ENCODE data around the gene PAK1.

Gene PAK1

DNA sequence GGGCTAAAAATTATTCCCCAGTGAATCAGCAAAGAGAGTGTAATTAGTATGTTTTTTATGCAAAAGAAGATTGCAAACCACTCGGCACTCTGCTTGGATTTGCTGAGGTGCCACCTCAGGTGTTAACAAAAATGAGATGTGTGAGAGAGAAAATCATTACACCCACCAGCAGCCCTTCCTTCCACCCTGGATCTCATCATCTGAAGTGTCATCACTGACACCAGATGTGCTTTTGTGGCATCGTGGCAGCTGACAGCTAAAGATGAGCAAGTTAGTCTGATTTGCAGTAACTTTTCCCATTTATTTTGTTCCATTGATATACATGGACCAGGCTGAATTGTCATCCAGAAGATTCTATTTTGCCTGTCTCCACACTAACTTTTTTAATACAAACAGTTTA, 44.6 kb upstream of the PAK1 start:
- Histone ChIP-seq H3K4me3 (ENCODE audit: insufficient read depth, low read length, poor library complexity, severe bottlenecking) (no peak overlapping the region), H4K20me1 (ENCODE audit: low read depth, low read length) (no peaks in the 10 kb centered on the region), H3K27me3 (ENCODE audit: low read length) (no peaks in the 10 kb centered on the region), H3K9ac (ENCODE audit: low read length) (no peak overlapping the region), H3K9me2 (replicated peaks; ENCODE audit: insufficient read depth, low read length) (no peaks in the 10 kb centered on the region), H2AFZ (ENCODE audit: low read depth, low read length, severe bottlenecking) (no peak overlapping the region), H3K36me3 (ENCODE audit: low read length) (no peaks in the 10 kb centered on the region), H3K27ac (ENCODE audit: low read depth, low read length) (no peak overlapping the region), H3K4me2 (ENCODE audit: low read depth, low read length, poor library complexity, severe bottlenecking) (no peak overlapping the region), H3K79me2 (ENCODE audit: insufficient read depth, low read length) (no peaks in the 10 kb centered on the region), H3F3A (ENCODE audit: insufficient read depth) (no peaks in the 10 kb centered on the region), H3K9me3 (ENCODE audit: insufficient read depth, low read length) (no peaks in the 10 kb centered on the region)
- TF ChIP-seq, protein P1, sequence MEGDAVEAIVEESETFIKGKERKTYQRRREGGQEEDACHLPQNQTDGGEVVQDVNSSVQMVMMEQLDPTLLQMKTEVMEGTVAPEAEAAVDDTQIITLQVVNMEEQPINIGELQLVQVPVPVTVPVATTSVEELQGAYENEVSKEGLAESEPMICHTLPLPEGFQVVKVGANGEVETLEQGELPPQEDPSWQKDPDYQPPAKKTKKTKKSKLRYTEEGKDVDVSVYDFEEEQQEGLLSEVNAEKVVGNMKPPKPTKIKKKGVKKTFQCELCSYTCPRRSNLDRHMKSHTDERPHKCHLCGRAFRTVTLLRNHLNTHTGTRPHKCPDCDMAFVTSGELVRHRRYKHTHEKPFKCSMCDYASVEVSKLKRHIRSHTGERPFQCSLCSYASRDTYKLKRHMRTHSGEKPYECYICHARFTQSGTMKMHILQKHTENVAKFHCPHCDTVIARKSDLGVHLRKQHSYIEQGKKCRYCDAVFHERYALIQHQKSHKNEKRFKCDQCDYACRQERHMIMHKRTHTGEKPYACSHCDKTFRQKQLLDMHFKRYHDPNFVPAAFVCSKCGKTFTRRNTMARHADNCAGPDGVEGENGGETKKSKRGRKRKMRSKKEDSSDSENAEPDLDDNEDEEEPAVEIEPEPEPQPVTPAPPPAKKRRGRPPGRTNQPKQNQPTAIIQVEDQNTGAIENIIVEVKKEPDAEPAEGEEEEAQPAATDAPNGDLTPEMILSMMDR (IDR thresholded peaks at IDR 0.05; ENCODE audit: insufficient read depth, low read length, poor library complexity, severe bottlenecking) = no peak
- TF ChIP-seq EZH2phosphoT487 (conservative IDR thresholded peaks at IDR 0.05; ENCODE audit: low read length) = no peak

DNA sequence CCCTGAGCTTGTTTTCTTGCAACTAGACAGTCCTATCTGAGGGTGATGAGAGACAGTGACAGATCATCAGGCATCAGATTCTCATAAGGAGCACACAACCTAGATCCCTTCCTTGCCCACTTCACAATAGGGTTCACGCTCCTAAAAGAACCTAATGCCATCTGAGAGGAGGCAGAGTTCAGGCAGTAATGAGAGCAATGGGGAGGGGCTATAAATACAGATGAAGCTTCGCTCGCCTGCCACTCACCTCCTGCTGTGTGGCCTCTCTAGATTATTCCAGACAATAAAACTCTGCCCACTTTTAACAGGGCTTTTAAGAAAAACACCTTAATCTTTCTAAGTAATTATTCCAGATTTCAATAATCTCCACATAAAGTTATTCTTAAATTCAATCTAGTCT, 43.9 kb upstream of the PAK1 start:
- Histone ChIP-seq H3K79me2 (ENCODE audit: insufficient read depth, low read length) (no peaks in the 10 kb centered on the region), H3K27me3 (ENCODE audit: low read length) (no peaks in the 10 kb centered on the region), H3K9me3 (ENCODE audit: insufficient read depth, low read length) (no peaks in the 10 kb centered on the region), H2AFZ (ENCODE audit: low read depth, low read length, severe bottlenecking) (no peak overlapping the region), H3K9ac (ENCODE audit: low read length) (no peak overlapping the region), H3K4me3 (ENCODE audit: insufficient read depth, low read length, poor library complexity, severe bottlenecking) (no peak overlapping the region), H3K4me2 (ENCODE audit: low read depth, low read length, poor library complexity, severe bottlenecking) (no peak overlapping the region), H3F3A (ENCODE audit: insufficient read depth) (no peaks in the 10 kb centered on the region), H4K20me1 (ENCODE audit: low read depth, low read length) (no peaks in the 10 kb centered on the region), H3K9me2 (replicated peaks; ENCODE audit: insufficient read depth, low read length) (no peaks in the 10 kb centered on the region), H3K27ac (ENCODE audit: low read depth, low read length) (no peak overlapping the region), H3K36me3 (ENCODE audit: low read length) (no peaks in the 10 kb centered on the region)
- TF ChIP-seq, protein P1 (IDR thresholded peaks at IDR 0.05; ENCODE audit: insufficient read depth, low read length, poor library complexity, severe bottlenecking) = no peak
- no peak for TF ChIP-seq EZH2phosphoT487 (conservative IDR thresholded peaks at IDR 0.05; ENCODE audit: low read length)

GRCh38 chr11:77517226-77517625, 43.3 kb upstream of the PAK1 start:
- Histone ChIP-seq H3K9me2 (replicated peaks; ENCODE audit: insufficient read depth, low read length) (no peaks in the 10 kb centered on the region), H3K79me2 (ENCODE audit: insufficient read depth, low read length) (no peaks in the 10 kb centered on the region), H3K36me3 (ENCODE audit: low read length) (no peaks in the 10 kb centered on the region), H3K27me3 (ENCODE audit: low read length) (no peaks in the 10 kb centered on the region), H2AFZ (ENCODE audit: low read depth, low read length, severe bottlenecking) (no peak overlapping the region), H3K9ac (ENCODE audit: low read length) (no peak overlapping the region), H3K4me3 (ENCODE audit: insufficient read depth, low read length, poor library complexity, severe bottlenecking) (no peak overlapping the region), H3K9me3 (ENCODE audit: insufficient read depth, low read length) (no peaks in the 10 kb centered on the region), H3F3A (ENCODE audit: insufficient read depth) (no peaks in the 10 kb centered on the region), H4K20me1 (ENCODE audit: low read depth, low read length) (no peaks in the 10 kb centered on the region), H3K27ac (ENCODE audit: low read depth, low read length) (no peak overlapping the region), H3K4me2 (ENCODE audit: low read depth, low read length, poor library complexity, severe bottlenecking) (no peak overlapping the region)
- TF ChIP-seq, protein P1 (IDR thresholded peaks at IDR 0.05; ENCODE audit: insufficient read depth, low read length, poor library complexity, severe bottlenecking) = no peak
- no peak for TF ChIP-seq EZH2phosphoT487 (conservative IDR thresholded peaks at IDR 0.05; ENCODE audit: low read length)

Data from SU-DHL-6 (cell line).